HCT116 (cell line): ENCODE measurements around the gene MYCBP2.

Source experiments
- ATF3 ChIP-seq: IDR thresholded peaks from 2 replicates; pipeline ENCODE4 v1.6.1; 2012
- CEBPB ChIP-seq: IDR thresholded peaks from 2 replicates; pipeline ENCODE4 v1.6.1; 2012; ENCODE audit warnings: low read depth
- CTCF ChIP-seq, 3 experiments: fragments of 200-600 bp in 1 of 3; sonication (generic) in 1 of 3; IDR thresholded peaks in 2 of 3; conservative IDR thresholded peaks in 1 of 3; 2 replicates each; pipeline ENCODE4 v1.5.1; 2012 to 2017; ENCODE audit warnings: low read depth in 2 of 3, low read length in 2 of 3, antibody characterized with exemption in 1 of 3, borderline replicate concordance in 1 of 3, control low read depth in 1 of 3, mild to moderate bottlenecking in 1 of 3, mixed read lengths in 1 of 3, mixed run types in 1 of 3, moderate library complexity in 1 of 3; ENCODE audit not compliant: insufficient read depth in 1 of 3
- ELF1 ChIP-seq: IDR thresholded peaks from 2 replicates; pipeline ENCODE4 v1.6.1; 2012; ENCODE audit warnings: low read depth, borderline replicate concordance
- EZH2 ChIP-seq: fragments of 200-600 bp; sonication (generic); IDR thresholded peaks from 2 replicates; pipeline ENCODE4 v1.6.1; 2017; ENCODE audit warnings: antibody characterized with exemption, mixed run types
- EZH2phosphoT487 ChIP-seq: fragments of 200-600 bp; IDR thresholded peaks from 2 replicates; pipeline ENCODE4 v1.6.1; 2018; ENCODE audit warnings: antibody characterized with exemption, borderline replicate concordance
- JUND ChIP-seq: IDR thresholded peaks from 2 replicates; pipeline ENCODE4 v1.6.1; 2012
- MAX ChIP-seq: IDR thresholded peaks from 2 replicates; pipeline ENCODE4 v1.6.1; 2012
- POLR2A ChIP-seq: IDR thresholded peaks from 2 replicates; pipeline ENCODE4 v1.7.0; 2011; ENCODE audit warnings: borderline replicate concordance; ENCODE audit not compliant: insufficient read depth, insufficient read length; ENCODE audit errors: extremely low read depth
- POLR2AphosphoS5 ChIP-seq: IDR thresholded peaks from 2 replicates; pipeline ENCODE4 v1.6.1; 2011; ENCODE audit warnings: mild to moderate bottlenecking, low read depth, low read length, moderate library complexity
- RAD21 ChIP-seq: IDR thresholded peaks from 2 replicates; pipeline ENCODE4 v1.6.1; 2012; ENCODE audit warnings: low read depth, mild to moderate bottlenecking
- REST ChIP-seq: IDR thresholded peaks from 2 replicates; pipeline ENCODE4 v1.6.1; 2012; ENCODE audit warnings: low read depth
- ZFX ChIP-seq: fragments of 450-650 bp; IDR thresholded peaks from 2 replicates; pipeline ENCODE4 v1.6.1; 2017

- no peak for TF ChIP-seq POLR2A
- TF ChIP-seq ZFX: no peak
- no peak for TF ChIP-seq CEBPB
- no peak for TF ChIP-seq POLR2AphosphoS5
- no peak for TF ChIP-seq ELF1
- TF ChIP-seq EZH2phosphoT487: no peak
- no peak for TF ChIP-seq CTCF (IDR thresholded peaks at IDR 0.05 in 2 of 3, conservative IDR thresholded peaks at IDR 0.05 in 1 of 3; ENCODE audit: borderline replicate concordance in 1 of 3, insufficient read depth in 1 of 3, low read depth in 2 of 3, low read length in 2 of 3)
- no peak for TF ChIP-seq MAX
- TF ChIP-seq ATF3: no peak
- TF ChIP-seq EZH2: no peak
- TF ChIP-seq JUND: no peak
- TF ChIP-seq RAD21: no peak
- TF ChIP-seq REST: no peak
Observed at GRCh38 chr13:77009011-77009410, 317.9 kb downstream of the MYCBP2 start.
